ENCODE measurements around the gene PRRX2. TPM values are rescaled to one million over a fixed set of nuclear protein-coding genes. Genes with fewer than 3 reads are reported as not detected.

The PRRX2 gene
- total and polyA plus RNA-seq, 2 experiments from 2014 or later: 5.8 to 8.3 TPM

DNA sequence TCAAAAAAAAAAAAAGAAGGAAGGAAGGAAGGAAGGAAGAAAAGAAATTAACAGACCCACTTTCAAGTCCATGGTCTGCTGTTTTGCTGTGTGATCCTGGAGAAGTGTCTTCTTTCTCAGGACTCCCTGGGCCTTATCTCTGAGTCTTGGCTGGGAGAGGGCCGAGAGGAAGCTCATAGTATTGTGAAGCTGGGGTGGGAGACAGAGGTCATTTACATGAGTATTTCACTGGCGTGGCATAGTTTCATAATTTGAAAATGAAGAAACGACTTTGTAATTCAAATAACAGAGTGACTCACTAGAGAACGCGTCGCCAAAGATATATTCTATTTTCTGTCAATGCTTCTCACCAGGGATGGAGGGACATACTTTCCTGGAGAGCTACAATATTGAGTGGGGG, 42.1 kb upstream of the PRRX2 start:
- Histone ChIP-seq H3K27ac (ENCODE audit: low read depth) (no peak overlapping the region), H3K79me2 (replicated peaks; ENCODE audit: insufficient read depth) (peaks cover 23% of the 10 kb centered on the region), H3K4me3 (no peak overlapping the region), H4K20me1 (replicated peaks; ENCODE audit: insufficient read depth) (peaks cover 16% of the 10 kb centered on the region), H3K4me1 (ENCODE audit: insufficient read depth) (peaks cover 37% of the 10 kb centered on the region), H3K9me2 (ENCODE audit: insufficient read depth) (no peaks in the 10 kb centered on the region), H3K27me3 (ENCODE audit: insufficient read depth) (peaks cover 44% of the 10 kb centered on the region), H3K4me2 (no peak overlapping the region), H3F3A (replicated peaks; ENCODE audit: low read depth) (0 out of 2 replicates have a peak, but pooled peaks cover 15% of the 10 kb centered on the region), H2AFZ (no peak overlapping the region), H3K36me3 (ENCODE audit: insufficient read depth) (no peaks in the 10 kb centered on the region)
- H3K4me3 Mint-ChIP-seq: no peak overlapping the region; the same call in 2 of the 3 replicates
- H3K9me3 Mint-ChIP-seq: no peaks in the 10 kb centered on the region
- no peak overlapping the region for H3K27ac Mint-ChIP-seq
- no peak for TF ChIP-seq ZNF114 (CRISPR knock-in tag; IDR thresholded peaks at IDR 0.05)
- TF ChIP-seq, protein P1, sequence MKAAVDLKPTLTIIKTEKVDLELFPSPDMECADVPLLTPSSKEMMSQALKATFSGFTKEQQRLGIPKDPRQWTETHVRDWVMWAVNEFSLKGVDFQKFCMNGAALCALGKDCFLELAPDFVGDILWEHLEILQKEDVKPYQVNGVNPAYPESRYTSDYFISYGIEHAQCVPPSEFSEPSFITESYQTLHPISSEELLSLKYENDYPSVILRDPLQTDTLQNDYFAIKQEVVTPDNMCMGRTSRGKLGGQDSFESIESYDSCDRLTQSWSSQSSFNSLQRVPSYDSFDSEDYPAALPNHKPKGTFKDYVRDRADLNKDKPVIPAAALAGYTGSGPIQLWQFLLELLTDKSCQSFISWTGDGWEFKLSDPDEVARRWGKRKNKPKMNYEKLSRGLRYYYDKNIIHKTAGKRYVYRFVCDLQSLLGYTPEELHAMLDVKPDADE (IDR thresholded peaks at IDR 0.05): no peak
- TF ChIP-seq, protein P2, sequence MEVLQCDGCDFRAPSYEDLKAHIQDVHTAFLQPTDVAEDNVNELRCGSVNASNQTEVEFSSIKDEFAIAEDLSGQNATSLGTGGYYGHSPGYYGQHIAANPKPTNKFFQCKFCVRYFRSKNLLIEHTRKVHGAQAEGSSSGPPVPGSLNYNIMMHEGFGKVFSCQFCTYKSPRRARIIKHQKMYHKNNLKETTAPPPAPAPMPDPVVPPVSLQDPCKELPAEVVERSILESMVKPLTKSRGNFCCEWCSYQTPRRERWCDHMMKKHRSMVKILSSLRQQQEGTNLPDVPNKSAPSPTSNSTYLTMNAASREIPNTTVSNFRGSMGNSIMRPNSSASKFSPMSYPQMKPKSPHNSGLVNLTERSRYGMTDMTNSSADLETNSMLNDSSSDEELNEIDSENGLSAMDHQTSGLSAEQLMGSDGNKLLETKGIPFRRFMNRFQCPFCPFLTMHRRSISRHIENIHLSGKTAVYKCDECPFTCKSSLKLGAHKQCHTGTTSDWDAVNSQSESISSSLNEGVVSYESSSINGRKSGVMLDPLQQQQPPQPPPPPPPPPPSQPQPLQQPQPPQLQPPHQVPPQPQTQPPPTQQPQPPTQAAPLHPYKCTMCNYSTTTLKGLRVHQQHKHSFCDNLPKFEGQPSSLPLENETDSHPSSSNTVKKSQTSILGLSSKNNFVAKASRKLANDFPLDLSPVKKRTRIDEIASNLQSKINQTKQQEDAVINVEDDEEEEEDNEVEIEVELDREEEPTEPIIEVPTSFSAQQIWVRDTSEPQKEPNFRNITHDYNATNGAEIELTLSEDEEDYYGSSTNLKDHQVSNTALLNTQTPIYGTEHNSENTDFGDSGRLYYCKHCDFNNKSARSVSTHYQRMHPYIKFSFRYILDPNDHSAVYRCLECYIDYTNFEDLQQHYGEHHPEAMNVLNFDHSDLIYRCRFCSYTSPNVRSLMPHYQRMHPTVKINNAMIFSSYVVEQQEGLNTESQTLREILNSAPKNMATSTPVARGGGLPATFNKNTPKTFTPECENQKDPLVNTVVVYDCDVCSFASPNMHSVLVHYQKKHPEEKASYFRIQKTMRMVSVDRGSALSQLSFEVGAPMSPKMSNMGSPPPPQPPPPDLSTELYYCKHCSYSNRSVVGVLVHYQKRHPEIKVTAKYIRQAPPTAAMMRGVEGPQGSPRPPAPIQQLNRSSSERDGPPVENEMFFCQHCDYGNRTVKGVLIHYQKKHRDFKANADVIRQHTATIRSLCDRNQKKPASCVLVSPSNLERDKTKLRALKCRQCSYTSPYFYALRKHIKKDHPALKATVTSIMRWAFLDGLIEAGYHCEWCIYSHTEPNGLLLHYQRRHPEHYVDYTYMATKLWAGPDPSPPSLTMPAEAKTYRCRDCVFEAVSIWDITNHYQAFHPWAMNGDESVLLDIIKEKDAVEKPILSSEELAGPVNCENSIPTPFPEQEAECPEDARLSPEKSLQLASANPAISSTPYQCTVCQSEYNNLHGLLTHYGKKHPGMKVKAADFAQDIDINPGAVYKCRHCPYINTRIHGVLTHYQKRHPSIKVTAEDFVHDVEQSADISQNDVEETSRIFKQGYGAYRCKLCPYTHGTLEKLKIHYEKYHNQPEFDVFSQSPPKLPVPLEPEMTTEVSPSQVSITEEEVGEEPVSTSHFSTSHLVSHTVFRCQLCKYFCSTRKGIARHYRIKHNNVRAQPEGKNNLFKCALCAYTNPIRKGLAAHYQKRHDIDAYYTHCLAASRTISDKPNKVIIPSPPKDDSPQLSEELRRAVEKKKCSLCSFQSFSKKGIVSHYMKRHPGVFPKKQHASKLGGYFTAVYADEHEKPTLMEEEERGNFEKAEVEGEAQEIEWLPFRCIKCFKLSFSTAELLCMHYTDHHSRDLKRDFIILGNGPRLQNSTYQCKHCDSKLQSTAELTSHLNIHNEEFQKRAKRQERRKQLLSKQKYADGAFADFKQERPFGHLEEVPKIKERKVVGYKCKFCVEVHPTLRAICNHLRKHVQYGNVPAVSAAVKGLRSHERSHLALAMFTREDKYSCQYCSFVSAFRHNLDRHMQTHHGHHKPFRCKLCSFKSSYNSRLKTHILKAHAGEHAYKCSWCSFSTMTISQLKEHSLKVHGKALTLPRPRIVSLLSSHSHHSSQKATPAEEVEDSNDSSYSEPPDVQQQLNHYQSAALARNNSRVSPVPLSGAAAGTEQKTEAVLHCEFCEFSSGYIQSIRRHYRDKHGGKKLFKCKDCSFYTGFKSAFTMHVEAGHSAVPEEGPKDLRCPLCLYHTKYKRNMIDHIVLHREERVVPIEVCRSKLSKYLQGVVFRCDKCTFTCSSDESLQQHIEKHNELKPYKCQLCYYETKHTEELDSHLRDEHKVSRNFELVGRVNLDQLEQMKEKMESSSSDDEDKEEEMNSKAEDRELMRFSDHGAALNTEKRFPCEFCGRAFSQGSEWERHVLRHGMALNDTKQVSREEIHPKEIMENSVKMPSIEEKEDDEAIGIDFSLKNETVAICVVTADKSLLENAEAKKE (CRISPR knock-in tag; IDR thresholded peaks at IDR 0.05): no peak
- TF ChIP-seq, protein P3, sequence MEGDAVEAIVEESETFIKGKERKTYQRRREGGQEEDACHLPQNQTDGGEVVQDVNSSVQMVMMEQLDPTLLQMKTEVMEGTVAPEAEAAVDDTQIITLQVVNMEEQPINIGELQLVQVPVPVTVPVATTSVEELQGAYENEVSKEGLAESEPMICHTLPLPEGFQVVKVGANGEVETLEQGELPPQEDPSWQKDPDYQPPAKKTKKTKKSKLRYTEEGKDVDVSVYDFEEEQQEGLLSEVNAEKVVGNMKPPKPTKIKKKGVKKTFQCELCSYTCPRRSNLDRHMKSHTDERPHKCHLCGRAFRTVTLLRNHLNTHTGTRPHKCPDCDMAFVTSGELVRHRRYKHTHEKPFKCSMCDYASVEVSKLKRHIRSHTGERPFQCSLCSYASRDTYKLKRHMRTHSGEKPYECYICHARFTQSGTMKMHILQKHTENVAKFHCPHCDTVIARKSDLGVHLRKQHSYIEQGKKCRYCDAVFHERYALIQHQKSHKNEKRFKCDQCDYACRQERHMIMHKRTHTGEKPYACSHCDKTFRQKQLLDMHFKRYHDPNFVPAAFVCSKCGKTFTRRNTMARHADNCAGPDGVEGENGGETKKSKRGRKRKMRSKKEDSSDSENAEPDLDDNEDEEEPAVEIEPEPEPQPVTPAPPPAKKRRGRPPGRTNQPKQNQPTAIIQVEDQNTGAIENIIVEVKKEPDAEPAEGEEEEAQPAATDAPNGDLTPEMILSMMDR (conservative IDR thresholded peaks at IDR 0.05; ENCODE audit: low read depth in 2 of 2): no peak
- no peak for TF ChIP-seq STAT1 (IDR thresholded peaks at IDR 0.05; ENCODE audit: unreplicated experiment)
- no peak for TF ChIP-seq EZH2 (IDR thresholded peaks at IDR 0.05; ENCODE audit: low read depth, unreplicated experiment)
- TF ChIP-seq, protein P4, sequence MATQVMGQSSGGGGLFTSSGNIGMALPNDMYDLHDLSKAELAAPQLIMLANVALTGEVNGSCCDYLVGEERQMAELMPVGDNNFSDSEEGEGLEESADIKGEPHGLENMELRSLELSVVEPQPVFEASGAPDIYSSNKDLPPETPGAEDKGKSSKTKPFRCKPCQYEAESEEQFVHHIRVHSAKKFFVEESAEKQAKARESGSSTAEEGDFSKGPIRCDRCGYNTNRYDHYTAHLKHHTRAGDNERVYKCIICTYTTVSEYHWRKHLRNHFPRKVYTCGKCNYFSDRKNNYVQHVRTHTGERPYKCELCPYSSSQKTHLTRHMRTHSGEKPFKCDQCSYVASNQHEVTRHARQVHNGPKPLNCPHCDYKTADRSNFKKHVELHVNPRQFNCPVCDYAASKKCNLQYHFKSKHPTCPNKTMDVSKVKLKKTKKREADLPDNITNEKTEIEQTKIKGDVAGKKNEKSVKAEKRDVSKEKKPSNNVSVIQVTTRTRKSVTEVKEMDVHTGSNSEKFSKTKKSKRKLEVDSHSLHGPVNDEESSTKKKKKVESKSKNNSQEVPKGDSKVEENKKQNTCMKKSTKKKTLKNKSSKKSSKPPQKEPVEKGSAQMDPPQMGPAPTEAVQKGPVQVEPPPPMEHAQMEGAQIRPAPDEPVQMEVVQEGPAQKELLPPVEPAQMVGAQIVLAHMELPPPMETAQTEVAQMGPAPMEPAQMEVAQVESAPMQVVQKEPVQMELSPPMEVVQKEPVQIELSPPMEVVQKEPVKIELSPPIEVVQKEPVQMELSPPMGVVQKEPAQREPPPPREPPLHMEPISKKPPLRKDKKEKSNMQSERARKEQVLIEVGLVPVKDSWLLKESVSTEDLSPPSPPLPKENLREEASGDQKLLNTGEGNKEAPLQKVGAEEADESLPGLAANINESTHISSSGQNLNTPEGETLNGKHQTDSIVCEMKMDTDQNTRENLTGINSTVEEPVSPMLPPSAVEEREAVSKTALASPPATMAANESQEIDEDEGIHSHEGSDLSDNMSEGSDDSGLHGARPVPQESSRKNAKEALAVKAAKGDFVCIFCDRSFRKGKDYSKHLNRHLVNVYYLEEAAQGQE (IDR thresholded peaks at IDR 0.05; ENCODE audit: unreplicated experiment): no peak
- TF ChIP-seq JUNB (IDR thresholded peaks at IDR 0.05; ENCODE audit: unreplicated experiment): no peak
- no peak for TF ChIP-seq ZNF331 (CRISPR knock-in tag; IDR thresholded peaks at IDR 0.05; ENCODE audit: low read depth)
- no peak for TF ChIP-seq CREB1 (CRISPR knock-in tag; IDR thresholded peaks at IDR 0.05; ENCODE audit: low read depth)
- no peak for TF ChIP-seq EZH2phosphoT487 (IDR thresholded peaks at IDR 0.05; ENCODE audit: unreplicated experiment)
- TF ChIP-seq NANOG (IDR thresholded peaks at IDR 0.05; ENCODE audit: borderline replicate concordance): no peak
- H3K4me1 Mint-ChIP-seq: peaks cover 38% of the 10 kb centered on the region
- peaks cover 40% of the 10 kb centered on the region for H3K27me3 Mint-ChIP-seq (ENCODE audit: insufficient read depth, low read depth, poor library complexity)
- DNase-seq (ENCODE audit: low spot score): no peak
- ATAC-seq: no peak
- peaks cover 6% of the 10 kb centered on the region for H3K36me3 Mint-ChIP-seq (ENCODE audit: low read depth)

Measured in GM23338 (cell line).